C4-2B (cell line): ENCODE results near the gene RHEBL1.

Experiments
- CTCF ChIP-seq: fragments of 450-650 bp; conservative IDR thresholded peaks from 2 replicates; pipeline ENCODE4 v1.5.1; 2017; ENCODE audit warnings: mild to moderate bottlenecking
- ZFX ChIP-seq: fragments of 450-650 bp; IDR thresholded peaks from 2 replicates; pipeline ENCODE4 v1.6.1; 2017

- TF ChIP-seq CTCF (no peak), ZFX (no peak)
Measured at GRCh38 chr12:49094160-49094974, 24.6 kb upstream of the RHEBL1 start, which contains the start of gene DHH.
